Prostate gland (tissue), 2 donors: Measurements from ENCODE around the gene GNPAT.

Source experiments
- POLR2A ChIP-seq: fragments of 450-650 bp; IDR thresholded peaks from one replicate; pipeline ENCODE4 v1.6.1; 2016; ENCODE audit warnings: antibody characterized with exemption, mild to moderate bottlenecking
- TF ChIP-seq, protein P1 (sequence below), 4 experiments: fragments of 200-600 bp in 2 of 4; fragments of 450-650 bp in 2 of 4; sonication (generic) in 2 of 4; IDR thresholded peaks; 1 replicate in 3 of 4; 2 replicates in 1 of 4; pipeline ENCODE4 v1.5.1; 2016 to 2019; ENCODE audit warnings: antibody characterized with exemption in 4 of 4, mild to moderate bottlenecking in 2 of 4, moderate library complexity in 2 of 4

DNA sequence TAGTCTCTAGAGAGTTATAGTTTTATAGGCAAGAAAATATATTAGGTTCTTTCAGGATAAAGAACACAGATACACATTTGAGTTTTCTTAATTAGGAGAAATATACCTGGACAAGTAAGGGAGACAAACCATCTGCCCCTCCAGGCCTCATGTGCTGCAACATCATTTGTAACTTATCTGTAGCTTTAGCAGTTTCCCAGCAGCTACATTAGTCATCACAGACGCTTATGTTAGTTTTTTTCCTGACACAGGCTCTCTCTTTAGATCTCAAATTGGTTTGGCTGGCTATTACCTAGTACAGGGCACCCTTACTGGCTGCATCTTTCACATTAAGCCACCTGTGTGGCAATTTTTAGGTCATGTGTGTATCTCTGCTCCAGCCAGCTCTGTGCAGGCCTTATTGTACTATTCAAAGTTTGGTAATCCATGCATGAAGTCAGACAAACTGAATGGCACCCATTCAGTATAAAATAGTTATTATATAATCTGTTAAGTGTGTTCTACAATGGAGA, 25.9 kb downstream of the GNPAT start:
- TF ChIP-seq, protein P1, sequence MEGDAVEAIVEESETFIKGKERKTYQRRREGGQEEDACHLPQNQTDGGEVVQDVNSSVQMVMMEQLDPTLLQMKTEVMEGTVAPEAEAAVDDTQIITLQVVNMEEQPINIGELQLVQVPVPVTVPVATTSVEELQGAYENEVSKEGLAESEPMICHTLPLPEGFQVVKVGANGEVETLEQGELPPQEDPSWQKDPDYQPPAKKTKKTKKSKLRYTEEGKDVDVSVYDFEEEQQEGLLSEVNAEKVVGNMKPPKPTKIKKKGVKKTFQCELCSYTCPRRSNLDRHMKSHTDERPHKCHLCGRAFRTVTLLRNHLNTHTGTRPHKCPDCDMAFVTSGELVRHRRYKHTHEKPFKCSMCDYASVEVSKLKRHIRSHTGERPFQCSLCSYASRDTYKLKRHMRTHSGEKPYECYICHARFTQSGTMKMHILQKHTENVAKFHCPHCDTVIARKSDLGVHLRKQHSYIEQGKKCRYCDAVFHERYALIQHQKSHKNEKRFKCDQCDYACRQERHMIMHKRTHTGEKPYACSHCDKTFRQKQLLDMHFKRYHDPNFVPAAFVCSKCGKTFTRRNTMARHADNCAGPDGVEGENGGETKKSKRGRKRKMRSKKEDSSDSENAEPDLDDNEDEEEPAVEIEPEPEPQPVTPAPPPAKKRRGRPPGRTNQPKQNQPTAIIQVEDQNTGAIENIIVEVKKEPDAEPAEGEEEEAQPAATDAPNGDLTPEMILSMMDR (IDR thresholded peaks at IDR 0.05), result no peak
- no peak for TF ChIP-seq POLR2A
